Colonic mucosa (tissue), 4 donors: ENCODE measurements around the gene ADNP. TPM values are rescaled to one million over a fixed set of nuclear protein-coding genes. Genes with fewer than 3 reads are reported as not detected.
"Not testable (repeated sequence)": the region's sequence is repeated elsewhere in the genome, so short reads cannot be mapped to it uniquely, and the experiment has no call there.

Experiments
- DNase-seq: peaks from one replicate; pipeline ENCODE4 v3.0.0-alpha.2; 2020
- H3K27ac ChIP-seq: fragments of 200-600 bp; one replicate; pipeline ENCODE4 v1.8.0; 2021
- H3K27me3 ChIP-seq: fragments of 200-600 bp; one replicate; pipeline ENCODE4 v1.8.0; 2021
- H3K36me3 ChIP-seq: fragments of 200-600 bp; one replicate; pipeline ENCODE4 v1.8.0; 2021
- H3K4me1 ChIP-seq: fragments of 200-600 bp; one replicate; pipeline ENCODE4 v1.8.0; 2021; ENCODE audit warnings: mild to moderate bottlenecking
- H3K4me3 ChIP-seq: fragments of 200-600 bp; one replicate; pipeline ENCODE4 v1.8.0; 2021
- H3K9ac ChIP-seq, 2 donors: one replicate each; pipeline ENCODE4 v1.7.0; 2013; ENCODE audit warnings: control low read depth in 2 of 2, low read depth in 2 of 2, low read length in 2 of 2
- H3K9me3 ChIP-seq: fragments of 200-600 bp; one replicate; pipeline ENCODE4 v1.8.0; 2021
- intact Hi-C: fragments of 100-400 bp; cut with DNase I; formaldehyde crosslinking; loops from one replicate; pipeline ENCODE4 v1.14.1; 2022
- total RNA-seq, 2 donors: library from RNA; stranded (reverse); fragmentation: NEBNext Ultra II Directional in 1 of 2; extraction: Animal tissue kit (Norgen Biotek cat#: 25700) in 1 of 2; gene quantifications; one replicate each; pipeline ENCODE4 v1.2.1, GENCODE V29; 2021
- TF ChIP-seq, protein P1 (sequence below): fragments of 200-600 bp; IDR thresholded peaks from one replicate; pipeline ENCODE4 v1.8.0; 2022; ENCODE audit warnings: antibody characterized with exemption, mild to moderate bottlenecking
- donor health status: healthy.
- donor health status: DM: no; HTN: no; CAD: no.
- donor health status: DM: no; HTN: no; CAD: no.

The ADNP gene
- total RNA-seq: 10 to 100 TPM; 46.8 to 54.0 TPM

- peak; percentile 94 for DNase-seq
- H3K27me3 ChIP-seq: no peaks in the 10 kb centered on the region
- peak within 1 kb of the TSS; percentile 70 to 94 for H3K9ac ChIP-seq
- H3K4me1 ChIP-seq: peaks cover 9% of the 10 kb centered on the region
- no peaks in the 10 kb centered on the region for H3K9me3 ChIP-seq
- H3K36me3 ChIP-seq: peaks cover 3% of the 10 kb centered on the region
- intact Hi-C loops: no loop called here
- peak within 1 kb of the TSS; percentile 96 for H3K27ac ChIP-seq
- TF ChIP-seq, protein P1, sequence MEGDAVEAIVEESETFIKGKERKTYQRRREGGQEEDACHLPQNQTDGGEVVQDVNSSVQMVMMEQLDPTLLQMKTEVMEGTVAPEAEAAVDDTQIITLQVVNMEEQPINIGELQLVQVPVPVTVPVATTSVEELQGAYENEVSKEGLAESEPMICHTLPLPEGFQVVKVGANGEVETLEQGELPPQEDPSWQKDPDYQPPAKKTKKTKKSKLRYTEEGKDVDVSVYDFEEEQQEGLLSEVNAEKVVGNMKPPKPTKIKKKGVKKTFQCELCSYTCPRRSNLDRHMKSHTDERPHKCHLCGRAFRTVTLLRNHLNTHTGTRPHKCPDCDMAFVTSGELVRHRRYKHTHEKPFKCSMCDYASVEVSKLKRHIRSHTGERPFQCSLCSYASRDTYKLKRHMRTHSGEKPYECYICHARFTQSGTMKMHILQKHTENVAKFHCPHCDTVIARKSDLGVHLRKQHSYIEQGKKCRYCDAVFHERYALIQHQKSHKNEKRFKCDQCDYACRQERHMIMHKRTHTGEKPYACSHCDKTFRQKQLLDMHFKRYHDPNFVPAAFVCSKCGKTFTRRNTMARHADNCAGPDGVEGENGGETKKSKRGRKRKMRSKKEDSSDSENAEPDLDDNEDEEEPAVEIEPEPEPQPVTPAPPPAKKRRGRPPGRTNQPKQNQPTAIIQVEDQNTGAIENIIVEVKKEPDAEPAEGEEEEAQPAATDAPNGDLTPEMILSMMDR: peak; percentile 68
- H3K4me3 ChIP-seq: peak within 1 kb of the TSS; percentile 71
These were observed at the start of gene ADNP for GRCh38 chr20:50931306-50932015. TSS of gene ADNP (minus strand) at chr20:50931437. CDS start at chr20:50903996, 27,441 bp downstream.

DNA sequence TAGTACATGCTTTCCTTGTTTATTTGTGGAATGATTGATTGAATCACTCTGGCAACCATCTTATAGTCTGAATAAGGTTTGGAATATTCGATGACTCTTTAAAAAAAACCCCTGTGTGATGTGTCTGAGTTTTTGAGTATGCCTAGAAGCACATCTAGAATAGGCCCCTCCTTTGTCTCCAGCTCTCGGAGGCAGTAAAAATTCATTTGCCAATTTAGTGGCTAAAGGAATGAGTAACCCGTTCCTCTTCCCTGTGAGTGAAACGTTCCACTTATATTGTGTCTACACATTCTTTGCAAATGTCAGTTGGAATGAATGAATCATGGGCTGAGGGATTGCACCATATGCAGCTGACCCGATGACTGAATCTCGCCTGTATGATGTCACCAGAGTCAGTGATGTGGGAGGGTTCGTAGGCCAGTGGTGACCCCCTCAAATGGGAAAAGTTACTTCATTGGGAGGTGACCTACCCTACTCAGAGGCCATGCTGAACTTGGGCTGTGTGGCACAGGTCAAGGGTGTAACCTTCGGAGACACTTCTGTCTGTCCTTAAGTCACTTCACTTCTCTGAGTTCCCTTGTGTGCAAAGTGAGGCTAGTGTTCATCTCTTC is 48.9 kb upstream of the ADNP start:
- Histone ChIP-seq H3K4me3 (no peak overlapping the region), H3K36me3 (no peaks in the 10 kb centered on the region), H3K4me1 (no peaks in the 10 kb centered on the region), H3K27ac (no peak overlapping the region), H3K9me3 (no peaks in the 10 kb centered on the region), H3K27me3 (no peaks in the 10 kb centered on the region), H3K9ac (no peak overlapping the region)
- DNase-seq: no peak
- TF ChIP-seq, protein P1: no peak
- intact Hi-C loops: loop anchor here (10.0 kb wide), 1 partner anchor 615 kb away; no protein-coding TSS in a partner anchor

DNA sequence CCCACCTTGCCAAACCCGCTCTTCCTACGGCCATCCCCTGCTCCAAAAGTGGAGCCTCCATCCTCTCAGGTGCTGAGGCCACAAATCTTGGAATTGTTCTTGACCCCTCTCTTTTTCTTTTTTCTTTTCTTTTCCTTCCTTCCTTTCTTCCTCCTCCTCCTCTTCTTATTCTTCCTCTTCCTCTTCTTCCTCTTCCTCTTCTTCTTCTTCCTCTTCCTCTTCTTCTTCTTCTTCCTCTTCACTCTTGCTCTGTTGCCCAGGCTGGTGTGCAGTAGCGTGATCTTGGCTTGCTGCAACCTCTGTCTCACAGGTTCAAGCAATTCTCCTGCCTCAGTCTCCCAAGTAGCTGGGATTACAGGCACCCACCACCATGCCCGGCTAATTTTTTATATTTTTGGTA is 47.3 kb upstream of the ADNP start:
- intact Hi-C loops, DNase-seq, H3K27me3 ChIP-seq, H3K4me1 ChIP-seq, H3K36me3 ChIP-seq, H3K4me3 ChIP-seq, H3K9me3 ChIP-seq, H3K27ac ChIP-seq, H3K9ac ChIP-seq: not testable (repeated sequence)

DNA sequence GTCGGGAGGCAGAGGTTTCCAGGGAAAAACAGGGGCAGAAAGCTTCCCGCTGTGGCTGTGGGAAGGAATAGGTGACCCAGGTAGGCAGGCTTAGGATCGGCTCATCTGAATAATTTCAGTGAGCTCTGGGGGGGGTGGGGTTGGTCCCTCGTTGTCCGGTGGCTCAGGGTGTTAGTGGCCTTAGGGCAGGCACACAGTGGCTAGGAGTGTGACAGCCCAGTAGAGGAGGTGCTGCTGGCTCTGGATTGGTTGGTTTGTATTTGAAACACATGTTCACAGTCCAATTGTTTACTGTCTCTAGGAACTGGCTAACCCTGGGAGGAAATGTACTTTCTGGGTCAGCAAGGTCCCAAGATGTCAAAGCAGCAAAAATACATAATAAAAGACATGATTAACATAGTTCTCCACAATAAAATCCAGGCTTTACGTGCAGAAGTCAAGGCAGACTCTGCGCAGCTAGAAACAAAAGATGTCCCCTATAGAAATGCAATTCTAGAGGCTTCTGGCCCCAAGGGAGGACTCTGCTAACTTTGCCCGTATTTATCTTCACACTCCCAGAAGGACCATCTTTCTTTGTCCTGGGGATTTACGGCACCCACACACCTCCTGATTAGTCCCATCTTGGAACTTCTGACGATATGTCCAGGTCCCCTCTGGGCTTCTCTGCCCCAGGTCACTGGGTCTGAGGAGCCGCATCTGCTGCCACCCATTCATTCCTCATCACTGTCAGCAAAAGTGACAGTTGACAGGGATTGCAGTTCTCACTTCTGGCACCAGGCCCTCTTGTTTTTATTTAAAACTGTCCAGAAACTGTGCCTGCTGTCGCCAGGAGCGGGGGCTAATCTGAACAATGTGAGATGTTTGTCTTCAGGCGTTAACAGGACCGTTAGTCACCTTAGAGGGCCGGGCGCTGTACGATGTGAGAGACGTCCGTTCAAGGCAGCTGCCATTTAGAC is 46.1 kb upstream of the ADNP start:
- Histone ChIP-seq H3K9me3 (no peaks in the 10 kb centered on the region), H3K4me1 (no peaks in the 10 kb centered on the region), H3K27ac (no peak overlapping the region), H3K4me3 (no peak overlapping the region), H3K36me3 (no peaks in the 10 kb centered on the region), H3K27me3 (no peaks in the 10 kb centered on the region), H3K9ac (no peak overlapping the region)
- intact Hi-C loops: no loop called here
- TF ChIP-seq, protein P1: no peak
- no peak for DNase-seq

DNA sequence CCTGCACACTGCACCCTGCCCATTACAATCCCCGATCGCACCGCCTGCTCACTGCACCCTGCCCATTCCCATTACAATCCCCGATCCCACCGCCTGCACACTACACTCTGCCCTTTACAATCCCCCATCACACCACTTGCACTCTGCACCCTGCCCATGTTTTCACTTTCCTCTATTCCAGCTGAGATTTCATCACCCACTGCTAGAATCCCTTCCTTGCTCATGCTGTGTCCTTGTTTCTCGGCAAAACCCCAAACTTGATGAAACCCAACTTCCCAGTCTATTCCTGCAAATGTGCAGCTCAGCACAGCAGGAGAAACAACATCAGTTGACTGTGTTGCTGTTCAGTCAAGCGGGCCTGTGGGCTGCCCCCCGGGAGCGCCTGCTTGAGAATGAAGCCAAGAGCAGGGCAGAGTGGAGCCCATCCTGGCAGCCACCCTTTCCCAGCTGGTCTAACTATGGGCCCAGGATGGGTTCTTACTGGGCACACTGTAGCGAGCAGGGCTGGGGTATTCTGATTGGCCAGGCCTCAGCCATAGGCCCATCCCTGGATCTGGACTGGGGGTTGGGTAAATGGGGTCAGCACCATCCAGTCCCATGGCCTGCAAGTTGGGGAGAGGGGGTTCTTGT is 44.6 kb upstream of the ADNP start:
- H3K27me3 ChIP-seq: no peaks in the 10 kb centered on the region
- no peaks in the 10 kb centered on the region for H3K9me3 ChIP-seq
- intact Hi-C loops: no loop called here
- H3K36me3 ChIP-seq: no peaks in the 10 kb centered on the region
- no peaks in the 10 kb centered on the region for H3K4me1 ChIP-seq
- no peak overlapping the region for H3K4me3 ChIP-seq
- TF ChIP-seq, protein P1: no peak
- no peak overlapping the region for H3K27ac ChIP-seq
- no peak overlapping the region for H3K9ac ChIP-seq
- no peak for DNase-seq
